Gastrocnemius medialis (tissue), 4 donors: ENCODE measurements around the gene AFP.

Experiments
- CTCF ChIP-seq, 5 experiments: fragments of 450-650 bp in 3 of 5; fragments of 200-600 bp in 2 of 5; sonication (generic) in 2 of 5; IDR thresholded peaks in 4 of 5; conservative IDR thresholded peaks in 1 of 5; 1 replicate in 4 of 5; 2 replicates in 1 of 5; pipeline ENCODE4 v1.5.1; 2016 to 2019; ENCODE audit warnings: antibody characterized with exemption in 5 of 5, mild to moderate bottlenecking in 3 of 5, moderate library complexity in 3 of 5
- POLR2A ChIP-seq, 2 donors: fragments of 450-650 bp; IDR thresholded peaks; one replicate each; pipeline ENCODE4 v1.6.1; 2017; ENCODE audit warnings: antibody characterized with exemption in 2 of 2, mild to moderate bottlenecking in 2 of 2, moderate library complexity in 2 of 2

- TF ChIP-seq CTCF (IDR thresholded peaks at IDR 0.05 in 4 of 5, conservative IDR thresholded peaks at IDR 0.05 in 1 of 5) = no peak
- TF ChIP-seq POLR2A (IDR thresholded peaks at IDR 0.05) = no peak
Measured at GRCh38 chr4:73388887-73389286, 47.1 kb upstream of the AFP start.
